DMS79 (cell line): ENCODE measurements around the gene THSD7A.
"Not testable (repeated sequence)": the region's sequence is repeated elsewhere in the genome, so short reads cannot be mapped to it uniquely, and the experiment has no call there.

Experiments
- DNase-seq: peaks from one replicate; lab custom pipeline; 2025; lab: John Stamatoyannopoulos, UW

Gene THSD7A

DNA sequence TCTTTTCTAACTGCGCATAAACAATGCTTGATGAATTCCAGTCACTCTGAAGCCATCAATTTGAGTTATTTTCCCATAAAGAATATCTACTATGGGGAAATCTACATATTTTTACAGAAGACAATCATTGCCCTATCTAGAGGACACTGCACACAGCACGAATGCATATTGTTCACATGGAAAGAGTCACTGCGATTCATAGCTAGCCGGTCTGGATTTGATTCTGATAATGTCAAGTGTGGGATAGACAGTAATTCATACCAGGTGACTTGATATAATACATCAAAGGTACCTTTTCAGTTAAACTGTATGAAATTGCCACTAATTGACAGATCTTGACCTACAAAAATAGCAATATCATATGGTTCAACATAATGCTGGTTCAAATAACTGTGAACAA lies 255.7 kb downstream of the THSD7A start:
- no peak for DNase-seq

DNA sequence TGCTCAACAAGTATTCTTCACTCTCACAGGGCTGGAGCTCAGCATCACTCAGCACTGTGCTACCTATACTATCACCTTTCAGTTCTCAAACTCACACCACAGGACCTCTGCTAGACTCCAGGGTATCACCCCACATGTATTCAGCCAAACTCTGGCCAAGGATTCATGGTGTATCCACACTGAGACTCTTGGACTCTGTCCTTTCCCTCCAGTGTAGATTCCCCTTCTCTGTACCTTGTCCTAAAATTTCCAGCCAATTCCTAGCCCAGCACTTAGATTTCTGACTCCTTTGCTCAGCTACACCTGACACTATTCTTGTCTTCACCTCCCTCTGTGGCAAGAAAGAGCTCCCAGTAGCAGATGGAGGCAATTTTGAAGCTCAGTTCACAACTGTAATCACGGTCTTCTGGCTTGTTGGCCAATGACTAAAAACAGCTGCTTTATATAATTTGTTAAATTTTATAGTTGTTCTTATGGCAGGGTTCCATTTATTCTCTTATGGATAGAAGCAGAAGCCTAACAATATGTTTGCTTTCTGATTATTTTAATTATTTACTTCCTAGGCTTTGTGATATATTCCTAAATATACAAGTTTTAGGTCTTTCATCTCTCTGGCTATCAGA lies 258.8 kb downstream of the THSD7A start:
- DNase-seq, result no peak

DNA sequence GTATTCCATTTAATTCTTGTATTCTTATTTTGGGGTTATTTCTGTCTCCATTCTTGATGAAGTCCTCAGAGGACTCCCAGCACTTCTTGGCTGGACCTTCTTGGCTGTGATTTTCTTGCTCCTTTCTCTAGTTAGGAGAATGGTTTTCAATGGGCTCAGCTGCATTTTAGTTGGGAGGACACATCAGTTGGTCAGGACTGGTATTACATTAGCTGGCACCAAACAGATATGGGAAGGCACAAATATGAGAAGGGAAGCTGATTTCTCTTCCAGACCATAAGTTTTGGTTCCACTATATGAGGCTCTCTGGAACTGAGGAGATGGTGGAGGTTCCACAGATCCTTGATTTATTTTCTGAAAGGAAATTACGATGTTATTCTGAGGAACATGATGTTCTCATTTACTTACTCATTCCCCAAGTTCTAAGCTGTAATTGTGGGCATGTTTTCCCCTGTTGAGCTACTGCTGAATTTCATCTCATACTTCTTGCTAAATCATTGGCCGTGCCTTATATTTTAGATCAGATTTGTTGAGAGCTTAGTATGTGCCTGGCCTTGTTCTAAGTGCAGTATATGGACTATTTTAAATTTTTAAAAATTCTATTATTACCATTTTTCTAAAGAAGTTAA lies 261.0 kb downstream of the THSD7A start:
- no peak for DNase-seq

DNA sequence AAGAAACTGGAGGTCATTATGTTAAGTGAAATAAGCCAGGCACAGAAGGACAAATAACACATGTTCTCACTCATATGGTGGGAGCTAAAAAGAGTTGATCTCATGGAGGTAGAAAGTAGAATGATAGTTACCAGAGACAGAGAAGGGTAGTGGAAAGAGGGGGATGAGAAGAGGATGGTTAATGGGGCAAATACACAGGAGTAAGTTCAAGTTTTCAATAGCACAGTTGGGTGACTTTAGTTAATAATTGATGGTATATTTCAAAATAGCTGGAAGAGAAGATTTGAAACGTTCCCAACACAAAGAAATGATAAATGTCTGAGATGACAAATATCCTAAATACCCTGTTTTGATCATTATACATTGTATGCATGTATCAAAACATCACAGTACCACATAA lies 261.8 kb downstream of the THSD7A start:
- no peak for DNase-seq

DNA sequence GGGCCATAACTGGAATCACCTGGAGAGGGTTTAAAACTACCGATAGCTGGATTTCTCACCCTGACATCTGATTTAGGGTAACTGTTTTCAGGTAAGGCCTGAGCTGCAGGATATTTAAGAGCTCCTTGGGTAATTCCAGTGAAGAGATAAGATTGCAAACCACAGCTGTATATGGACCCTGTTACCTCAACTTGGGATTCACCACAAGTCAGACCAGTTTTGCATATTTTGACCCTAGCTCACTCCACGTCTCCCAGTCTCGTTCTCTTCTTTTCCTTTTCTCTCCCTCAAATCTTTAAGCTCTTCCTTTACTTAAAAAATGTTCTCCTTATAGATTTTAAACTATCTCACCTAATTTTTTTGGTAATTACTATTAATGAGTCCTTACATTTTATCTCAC lies 264.4 kb downstream of the THSD7A start:
- DNase-seq, result no peak

DNA sequence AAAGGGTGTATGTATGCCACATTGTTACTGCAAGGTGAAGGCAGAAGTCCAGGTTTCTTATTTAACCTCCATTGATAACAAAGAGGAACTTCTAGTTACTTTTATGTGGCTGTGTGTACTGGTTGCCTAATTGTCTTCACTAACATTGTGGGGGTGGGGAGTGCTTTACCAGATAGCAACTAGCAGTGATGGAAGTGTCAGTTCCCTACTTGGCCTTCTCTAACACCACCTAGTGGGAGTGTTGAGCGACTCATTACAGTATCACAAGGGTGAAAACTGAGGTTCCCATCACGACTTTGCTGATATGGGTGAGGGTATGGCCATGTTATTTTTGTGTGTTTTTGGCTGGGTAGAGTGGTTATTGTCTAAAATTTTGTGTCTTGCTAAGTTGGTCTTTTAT lies 274.4 kb downstream of the THSD7A start:
- DNase-seq, result no peak

DNA sequence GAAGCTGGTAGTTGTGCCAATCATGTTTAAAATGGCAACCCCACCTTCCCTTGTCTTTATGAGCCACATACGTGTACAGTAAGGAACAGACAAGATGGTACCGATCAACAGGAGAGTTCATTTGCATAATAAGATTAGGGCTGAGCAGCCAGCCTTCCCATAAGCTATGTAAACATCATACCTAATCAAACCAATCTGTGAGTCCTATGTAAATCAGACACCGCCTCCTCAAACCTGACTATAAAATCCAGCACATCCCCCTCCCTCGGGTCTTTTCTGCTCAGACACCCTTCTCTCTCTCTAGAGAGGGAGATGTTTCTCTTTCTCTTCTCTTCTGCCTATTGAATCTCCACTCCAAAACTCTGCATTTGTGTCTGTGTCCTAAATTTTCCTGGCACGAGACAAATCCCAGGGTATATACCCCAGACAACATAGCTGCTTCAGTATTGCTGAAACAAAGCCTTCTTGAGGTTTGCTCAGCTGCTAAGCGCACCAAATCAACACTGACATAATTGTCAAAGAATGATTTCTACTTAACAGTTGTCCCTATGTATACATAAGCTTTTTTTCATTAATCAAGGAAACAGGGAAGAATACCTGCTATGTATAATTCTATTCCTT lies 279.2 kb downstream of the THSD7A start:
- DNase-seq, result no peak

DNA sequence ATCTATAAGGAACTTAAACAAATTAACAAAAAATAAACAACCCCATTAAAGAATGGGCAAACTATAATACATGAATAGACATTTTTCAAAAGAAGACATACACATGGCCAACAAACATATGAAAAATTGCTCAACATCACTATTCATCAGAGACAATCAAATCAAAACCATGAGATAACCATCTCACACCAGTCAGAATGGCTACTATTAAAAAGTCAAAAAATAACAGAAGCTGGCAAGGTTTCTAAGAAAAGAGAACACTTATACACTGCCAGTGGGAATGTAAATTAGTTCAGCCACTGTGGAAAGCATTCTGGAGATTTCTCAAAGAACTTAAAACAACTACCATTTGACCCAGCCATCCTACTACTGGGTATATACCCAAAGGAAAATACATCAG lies 280.5 kb downstream of the THSD7A start:
- DNase-seq, result no peak

DNA sequence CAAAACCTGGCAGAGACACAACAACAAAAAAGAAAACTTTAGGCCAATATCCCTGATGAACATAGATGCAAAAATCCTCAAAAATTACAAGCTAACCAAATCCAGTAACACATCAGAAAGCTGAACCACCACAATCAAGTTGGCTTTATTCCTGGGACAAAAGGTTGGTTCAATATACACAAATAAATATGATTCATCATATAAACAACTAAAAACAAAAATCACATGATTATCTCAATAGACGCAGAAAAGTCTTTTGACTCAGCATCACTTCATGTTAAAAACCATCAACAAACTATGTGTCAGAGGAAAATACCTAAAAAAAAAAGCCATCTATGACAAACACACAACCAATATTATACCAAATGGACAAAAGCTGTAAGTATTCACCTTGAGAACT lies 283.5 kb downstream of the THSD7A start:
- DNase-seq, result no peak

DNA sequence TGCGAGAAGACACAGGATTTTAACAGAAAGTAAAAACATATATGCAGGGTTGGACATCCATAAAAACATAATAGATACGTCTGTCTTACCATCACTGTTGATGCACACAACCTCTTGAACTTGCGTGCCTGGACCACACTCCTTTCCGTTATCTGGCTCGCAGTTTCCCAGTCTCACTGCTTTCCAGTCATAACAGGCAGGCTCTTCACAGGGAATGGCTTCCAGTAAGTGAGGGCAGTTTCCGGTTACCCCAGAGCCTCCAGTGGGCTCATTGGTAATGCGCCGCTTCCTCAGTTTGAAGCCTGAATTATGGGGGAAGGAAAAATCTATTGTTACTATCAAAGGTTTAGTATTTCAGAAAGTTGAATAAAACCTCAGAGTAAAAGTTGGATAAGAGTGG lies 290.7 kb downstream of the THSD7A start:
- DNase-seq, result no peak

DNA sequence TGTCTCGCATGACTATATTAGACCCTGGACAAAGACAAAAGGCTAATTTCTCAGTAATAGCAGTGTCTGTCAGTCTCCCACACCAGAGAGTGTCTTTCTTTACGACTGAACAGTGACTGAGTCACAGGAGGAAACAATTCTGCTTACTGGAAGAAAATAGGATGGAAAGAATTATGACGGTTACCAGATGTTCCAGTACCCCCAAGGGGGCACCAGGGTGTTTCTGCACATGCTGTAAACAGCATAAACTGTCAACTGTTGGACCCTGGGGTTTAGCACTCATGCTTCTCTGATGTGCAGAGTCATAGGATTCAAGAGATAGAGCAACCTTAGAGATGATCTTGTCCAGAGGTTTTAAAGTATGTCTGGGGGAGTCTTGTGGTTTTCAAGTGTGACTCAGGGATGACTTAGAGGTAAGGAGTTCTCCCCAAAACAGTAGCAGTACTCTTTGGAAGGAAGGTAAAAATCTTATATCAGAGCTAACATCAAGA lies 291.7 kb downstream of the THSD7A start:
- no peak for DNase-seq

DNA sequence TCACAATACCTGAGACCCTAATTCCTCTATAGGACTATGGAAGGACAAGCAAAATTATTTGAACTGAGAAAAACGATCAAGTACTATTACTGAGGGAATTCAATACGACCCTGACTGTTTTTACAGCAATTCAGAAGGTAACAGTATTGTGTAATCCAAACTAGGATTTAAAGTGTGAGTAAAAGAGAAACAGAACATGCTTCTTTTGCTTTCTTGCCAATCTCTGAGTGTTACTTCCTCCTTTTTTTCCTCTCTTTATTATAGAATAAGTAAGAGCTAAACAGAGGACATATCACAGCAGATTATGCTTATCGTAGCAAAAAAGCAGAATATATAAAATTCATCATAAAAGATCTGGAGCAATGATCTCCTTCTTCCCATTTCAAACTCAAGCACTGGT lies 292.1 kb downstream of the THSD7A start:
- no peak for DNase-seq

DNA sequence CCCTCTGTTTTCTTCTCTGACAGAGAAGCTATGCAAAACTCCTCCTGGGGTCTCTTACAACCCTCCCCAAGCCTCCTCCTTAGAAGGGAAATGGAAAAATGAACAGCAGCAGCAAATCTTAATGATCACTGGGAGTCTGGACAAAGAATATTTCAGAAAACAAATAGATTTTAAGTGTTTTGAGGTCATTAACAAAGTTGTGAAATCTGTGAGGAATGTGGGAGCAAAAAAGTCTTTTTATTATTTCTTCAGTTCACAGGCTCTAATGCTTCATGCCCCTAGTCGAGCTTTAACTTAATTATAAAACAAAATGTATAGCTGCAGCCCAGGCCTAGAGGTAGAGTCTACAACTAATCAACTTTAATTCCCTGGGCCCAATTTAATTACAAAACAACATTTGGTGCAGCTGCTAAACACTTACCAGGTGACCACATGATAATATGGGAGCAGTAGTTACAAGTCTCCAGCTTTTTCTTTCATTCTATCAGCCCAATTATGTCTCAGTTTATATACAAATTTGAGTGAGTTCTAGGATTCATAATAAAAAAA lies 293.2 kb downstream of the THSD7A start:
- DNase-seq, result no peak

DNA sequence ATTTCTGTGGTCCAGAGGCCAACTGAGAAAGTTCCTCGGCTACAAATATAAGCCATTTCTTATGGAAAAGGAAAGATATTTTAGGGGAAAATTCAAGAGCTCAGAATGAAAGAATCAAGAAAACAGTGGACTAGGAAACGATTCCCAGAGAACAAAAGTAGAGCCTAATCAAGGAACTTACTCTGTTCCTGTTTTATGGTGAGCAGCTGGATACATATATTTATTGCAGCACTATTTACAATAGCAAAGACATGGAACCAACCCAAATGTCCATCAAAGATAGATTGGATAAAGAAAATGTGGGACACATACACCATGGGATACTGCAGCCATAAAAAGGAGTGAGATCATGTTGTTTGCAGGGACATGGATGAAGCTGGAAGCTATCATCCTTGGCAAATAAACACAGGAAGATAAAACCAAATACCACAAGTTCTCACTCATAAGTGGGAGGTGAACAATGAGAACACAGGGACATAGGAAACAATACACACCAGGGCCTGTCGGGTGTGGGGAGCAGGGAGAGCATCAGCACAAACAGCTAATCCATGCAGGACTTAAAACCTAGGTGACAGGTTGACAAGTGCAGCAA lies 298.7 kb downstream of the THSD7A start:
- DNase-seq, result no peak

DNA sequence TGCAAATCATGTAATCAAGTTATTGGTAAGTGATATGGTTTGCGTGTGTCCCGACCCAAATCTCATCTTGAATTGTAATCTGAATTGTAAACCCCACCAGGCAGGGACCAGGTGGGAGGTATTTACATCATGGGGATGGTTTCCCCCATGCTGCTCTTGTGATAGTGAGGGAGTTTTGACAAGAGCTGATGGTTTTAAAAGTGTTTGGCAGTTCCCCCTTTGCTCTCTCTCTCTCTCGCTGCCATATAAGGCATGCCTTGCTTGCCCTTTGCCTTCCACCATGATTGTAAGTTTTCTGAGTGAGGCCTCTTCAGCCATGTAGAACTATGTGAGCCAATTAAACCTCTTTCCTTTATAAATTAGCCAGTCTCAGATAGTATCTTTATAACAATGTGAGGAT lies 302.6 kb downstream of the THSD7A start:
- no peak for DNase-seq

DNA sequence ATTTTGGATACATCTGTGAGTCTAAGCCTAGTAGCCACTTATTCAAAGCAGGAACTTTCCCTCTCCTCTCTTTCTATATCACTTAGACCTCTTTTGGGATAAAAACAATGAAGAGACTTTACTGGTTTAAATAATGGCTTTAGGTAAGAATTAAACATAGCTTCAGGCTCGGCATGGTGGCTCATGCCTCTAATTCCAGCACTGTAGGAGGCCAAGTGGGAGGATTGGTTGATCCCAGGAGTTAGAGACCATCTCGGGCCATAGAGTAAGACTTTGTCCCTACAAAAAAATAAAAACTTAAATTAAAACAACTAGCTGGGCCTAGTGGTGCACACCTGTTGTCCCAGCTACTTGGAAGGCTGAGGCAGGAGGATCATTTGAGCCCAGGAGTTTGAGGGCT lies 304.3 kb downstream of the THSD7A start:
- no peak for DNase-seq

DNA sequence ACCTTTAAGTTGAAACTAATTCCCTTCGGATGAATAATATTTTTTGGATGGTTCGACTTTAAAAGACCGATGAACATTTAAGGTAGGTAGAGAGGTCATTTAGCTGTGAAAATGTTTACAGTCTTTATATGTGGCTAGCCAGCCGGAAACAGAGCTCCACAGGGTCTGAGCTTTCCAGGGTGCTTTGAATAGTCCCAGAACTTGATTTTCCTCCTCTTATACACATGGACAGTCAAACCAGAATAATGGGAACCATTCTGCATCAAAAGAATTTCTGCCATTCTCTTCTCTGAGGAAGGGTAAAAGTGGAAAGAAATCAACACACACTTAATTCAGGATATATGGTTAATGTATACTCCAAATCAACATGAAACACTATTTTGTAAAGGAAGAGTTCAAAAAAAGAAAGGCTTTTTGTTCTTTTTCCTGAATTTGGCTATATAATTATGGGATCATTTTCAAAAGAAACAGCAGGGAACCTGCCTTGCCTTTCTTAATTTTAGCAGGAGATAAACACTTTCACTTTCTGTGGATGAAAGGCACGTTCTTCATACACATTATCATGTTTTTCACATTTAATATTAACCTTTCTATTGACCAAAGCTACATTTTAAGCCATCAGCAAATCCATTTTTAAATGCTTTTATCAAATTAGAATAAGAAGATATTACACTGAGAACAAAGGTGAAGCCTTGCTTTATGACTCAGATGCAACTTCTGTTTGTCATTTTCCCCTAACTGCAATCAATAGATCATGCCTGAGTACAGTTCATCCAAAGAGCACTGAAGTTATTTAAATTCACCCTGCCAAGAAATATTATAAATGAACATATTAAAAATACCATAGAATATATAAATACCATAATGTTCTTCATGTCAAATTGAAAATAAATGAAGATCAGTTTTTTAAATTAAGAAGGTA lies 307.3 kb downstream of the THSD7A start:
- no peak for DNase-seq

DNA sequence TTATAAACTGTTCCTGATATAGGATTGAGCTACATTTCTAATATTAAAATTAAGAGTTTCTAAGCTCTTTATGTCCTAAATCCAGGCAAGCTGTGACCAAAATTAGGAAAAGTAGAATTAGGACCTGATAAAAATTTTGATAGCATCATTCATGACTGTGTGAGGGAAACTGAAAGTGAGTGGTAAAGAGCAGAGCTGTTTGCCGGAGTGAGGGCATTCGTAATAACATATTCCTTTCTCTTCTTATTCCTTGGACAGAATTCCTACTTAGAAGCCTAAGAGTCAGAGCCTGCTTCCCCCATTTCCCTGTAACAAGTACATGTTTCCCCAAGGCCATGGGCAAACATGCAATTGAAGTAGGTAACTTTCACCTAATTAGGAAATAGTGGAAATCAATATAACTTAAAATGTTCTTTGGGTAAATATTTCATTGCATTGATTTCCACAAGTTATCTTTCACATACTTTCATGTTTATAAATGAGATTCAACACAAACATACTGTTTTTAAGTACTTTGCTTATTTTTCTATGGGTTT lies 310.0 kb downstream of the THSD7A start:
- not testable (repeated sequence) for DNase-seq

DNA sequence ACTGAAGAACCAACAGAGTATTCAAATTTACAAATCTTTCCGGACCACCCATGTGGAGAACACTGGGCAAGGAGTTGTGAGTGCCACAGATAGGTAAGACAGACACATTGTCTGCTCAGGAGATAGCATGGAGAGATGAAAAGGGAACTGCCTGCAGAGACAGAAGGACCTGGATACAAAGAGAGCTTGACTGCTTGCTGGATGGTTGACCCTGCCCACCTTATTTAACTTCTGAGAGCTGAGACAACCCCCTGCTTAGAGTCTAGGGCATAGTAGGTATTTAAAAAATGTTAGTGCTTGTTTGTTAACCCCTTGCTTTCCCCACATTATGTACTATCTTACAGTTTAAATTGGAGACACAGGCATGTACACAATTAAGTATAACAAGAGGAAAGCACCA lies 314.1 kb downstream of the THSD7A start:
- DNase-seq, result no peak

DNA sequence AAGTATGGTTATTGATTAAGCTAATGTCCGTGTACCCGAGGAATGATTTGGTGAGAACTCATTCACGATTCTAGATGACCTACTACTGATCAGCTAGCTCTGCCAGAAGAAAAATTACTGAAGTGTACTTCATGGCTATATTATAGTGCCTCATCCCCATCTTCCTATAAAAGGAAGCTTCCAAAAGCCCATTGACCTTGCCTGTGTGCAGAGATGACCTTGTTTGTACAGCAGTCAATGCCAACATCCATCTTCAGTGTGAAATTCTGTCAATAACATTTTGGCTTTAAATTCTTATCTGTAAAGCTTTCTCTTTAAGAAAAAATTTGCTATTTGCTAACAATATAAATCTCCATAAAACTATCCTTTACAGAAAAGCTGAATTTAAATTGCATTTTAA lies 315.7 kb downstream of the THSD7A start:
- DNase-seq, result no peak

DNA sequence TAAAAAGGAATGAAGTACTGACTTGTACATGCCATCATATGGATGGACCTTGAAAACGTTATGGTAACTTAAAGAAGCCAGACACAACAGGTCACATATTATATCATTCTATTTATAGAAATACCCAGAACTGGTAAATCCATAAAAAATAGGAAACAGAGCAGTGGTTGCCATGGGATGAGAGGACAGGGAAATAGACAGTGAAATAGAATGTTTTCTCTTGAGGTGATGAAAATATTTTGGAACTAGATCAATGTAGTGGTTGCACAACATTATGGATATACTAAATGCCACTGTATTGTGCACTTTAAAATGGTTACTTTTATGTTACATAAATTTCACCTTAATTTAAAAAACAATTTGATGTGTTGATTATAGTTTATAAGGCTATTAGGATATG lies 318.5 kb downstream of the THSD7A start:
- DNase-seq, result no peak

DNA sequence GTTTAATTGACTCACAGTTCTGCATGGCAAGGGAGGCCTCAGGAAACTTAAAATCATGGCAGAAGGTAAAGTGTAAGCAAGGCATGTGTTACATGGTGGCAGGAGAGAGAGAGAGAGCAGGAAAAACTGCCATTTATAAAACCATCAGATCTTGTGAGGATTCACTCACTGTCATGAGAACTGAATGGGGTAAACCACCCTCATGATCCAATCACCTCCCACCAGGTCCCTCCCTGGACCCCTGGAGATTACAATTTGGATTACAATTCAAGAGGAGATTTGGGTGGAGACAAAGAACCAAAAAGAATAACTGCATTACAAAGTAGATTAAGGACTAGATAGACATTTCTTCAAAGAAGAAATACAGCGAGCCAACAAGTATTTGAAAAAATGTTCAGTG lies 324.1 kb downstream of the THSD7A start:
- no peak for DNase-seq
